Stimulated activated CD4-positive, alpha-beta T cell treated with anti-CD3 and anti-CD28 coated beads, TNF-alpha, amount 100 ng/mL, for 48 hours (primary cell): ENCODE results near the gene PEX26.
"Not testable (repeated sequence)": the region's sequence is repeated elsewhere in the genome, so short reads cannot be mapped to it uniquely, and the experiment has no call there.

Experiments used
- DNase-seq, 3 donors: peaks; one replicate each; pipeline ENCODE4 v3.0.0-alpha.2; 2020; ENCODE audit warnings: low read depth in 3 of 3

PEX26 gene

GRCh38 chr22:18071307-18071967 lies 6.4 kb upstream of the PEX26 start:
- not testable (repeated sequence) for DNase-seq

- DNase-seq: no peak
Measured at GRCh38 chr22:18071968-18072310, 5.9 kb upstream of the PEX26 start.

- DNase-seq: no peak
Measured at GRCh38 chr22:18073467-18073866, 4.3 kb upstream of the PEX26 start.

- not testable (repeated sequence) for DNase-seq
Measured at GRCh38 chr22:18073927-18074326, 3.9 kb upstream of the PEX26 start.

DNA sequence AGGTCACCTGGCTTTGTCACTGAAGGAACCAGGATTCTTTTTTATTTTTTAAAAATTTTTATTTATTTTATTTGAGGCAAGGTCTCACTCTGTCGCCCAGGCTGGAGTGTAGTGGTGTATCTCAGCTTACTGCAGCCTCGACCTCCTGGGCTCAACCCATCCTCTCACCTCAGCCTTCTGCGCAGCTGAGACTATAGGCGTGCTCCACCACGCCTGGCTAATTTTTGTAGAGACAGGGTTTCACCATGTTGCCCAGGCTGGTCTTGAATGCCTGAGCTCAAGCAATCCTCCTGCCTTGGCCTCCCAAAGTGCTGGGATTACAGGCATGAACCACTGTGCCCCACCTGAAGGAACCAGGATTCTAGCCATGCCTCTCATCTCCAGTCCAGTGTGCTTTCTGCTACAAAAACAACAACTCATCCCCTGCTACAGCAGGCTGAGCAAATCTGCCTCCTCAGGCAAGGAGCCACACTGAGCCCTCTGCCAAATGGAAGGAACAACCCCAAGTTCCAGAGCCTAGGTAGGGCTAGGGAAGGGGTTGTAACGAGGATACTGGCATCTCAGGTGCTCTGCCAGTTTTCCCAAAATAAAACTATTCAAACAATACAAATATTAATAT lies 2.6 kb upstream of the PEX26 start:
- no peak for DNase-seq

DNA sequence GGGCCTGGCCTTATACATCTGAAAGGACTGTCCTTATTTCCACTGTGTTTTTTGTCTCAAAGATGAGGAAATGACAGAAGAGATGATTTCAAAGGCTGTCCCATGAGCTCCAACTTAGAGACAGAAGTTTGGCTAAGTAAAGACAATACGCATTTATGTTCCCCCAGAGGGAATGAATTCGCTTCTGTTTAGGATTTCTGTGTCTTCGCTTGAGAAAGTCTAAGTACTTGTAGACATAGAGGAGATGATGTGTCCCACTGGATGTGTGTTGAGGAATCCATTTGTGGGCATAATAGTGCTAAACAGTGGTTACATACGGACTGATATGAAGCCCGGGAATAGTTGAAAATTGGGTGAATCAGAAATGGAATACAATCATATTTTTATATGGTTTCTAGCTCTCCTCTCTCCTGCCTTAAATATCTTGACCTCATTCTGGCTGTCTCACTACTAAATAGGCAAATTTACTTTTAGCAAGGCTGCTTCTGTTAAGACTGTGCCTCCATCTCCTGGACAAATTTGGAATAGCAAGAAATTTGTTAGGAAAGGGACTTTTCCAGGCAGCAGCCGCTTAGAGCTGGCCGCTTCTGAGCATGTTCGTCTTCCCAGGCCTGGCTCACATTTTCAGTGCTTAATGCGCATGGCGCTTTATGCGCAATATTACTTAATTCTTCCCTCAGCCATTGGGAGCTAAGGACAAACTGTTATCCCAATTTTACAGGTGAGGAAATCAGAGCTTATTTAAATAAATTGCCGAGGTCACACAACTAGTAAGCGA lies 1.9 kb upstream of the PEX26 start:
- no peak for DNase-seq

GRCh38 chr22:18077087-18077638 lies 627 bp upstream of the PEX26 start:
- no peak for DNase-seq

- DNase-seq: no peak
Measured at GRCh38 chr22:18078329-18079041, 695 bp downstream of the PEX26 start.

GRCh38 chr22:18079706-18080233 lies 2.0 kb downstream of the PEX26 start:
- no peak for DNase-seq

GRCh38 chr22:18081416-18081815 lies 3.6 kb downstream of the PEX26 start:
- DNase-seq: no peak

- no peak for DNase-seq
Measured at GRCh38 chr22:18082467-18082866, 4.7 kb downstream of the PEX26 start.

- no peak for DNase-seq
Measured at GRCh38 chr22:18083406-18083805, 5.6 kb downstream of the PEX26 start.

DNA sequence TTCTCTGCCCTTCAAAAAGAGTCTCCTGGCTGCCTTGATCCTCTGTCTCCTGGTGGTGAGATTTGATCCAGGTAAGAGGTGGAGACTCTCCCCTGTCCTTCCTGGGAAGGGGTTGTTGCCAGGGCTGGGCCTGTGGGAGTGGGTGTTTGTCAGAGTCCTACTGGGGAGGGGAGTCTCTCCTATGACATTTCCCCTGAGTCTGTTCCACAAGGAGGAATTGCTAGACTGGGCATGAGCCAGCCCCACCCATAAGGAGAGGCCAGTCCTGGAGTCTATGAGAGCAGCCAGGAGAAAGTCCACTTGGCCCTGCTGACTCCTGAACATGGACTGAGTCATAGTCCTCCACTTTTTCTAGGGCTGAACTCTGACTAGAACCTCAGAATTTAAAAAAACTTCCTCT lies 7.4 kb downstream of the PEX26 start:
- DNase-seq: no peak

DNA sequence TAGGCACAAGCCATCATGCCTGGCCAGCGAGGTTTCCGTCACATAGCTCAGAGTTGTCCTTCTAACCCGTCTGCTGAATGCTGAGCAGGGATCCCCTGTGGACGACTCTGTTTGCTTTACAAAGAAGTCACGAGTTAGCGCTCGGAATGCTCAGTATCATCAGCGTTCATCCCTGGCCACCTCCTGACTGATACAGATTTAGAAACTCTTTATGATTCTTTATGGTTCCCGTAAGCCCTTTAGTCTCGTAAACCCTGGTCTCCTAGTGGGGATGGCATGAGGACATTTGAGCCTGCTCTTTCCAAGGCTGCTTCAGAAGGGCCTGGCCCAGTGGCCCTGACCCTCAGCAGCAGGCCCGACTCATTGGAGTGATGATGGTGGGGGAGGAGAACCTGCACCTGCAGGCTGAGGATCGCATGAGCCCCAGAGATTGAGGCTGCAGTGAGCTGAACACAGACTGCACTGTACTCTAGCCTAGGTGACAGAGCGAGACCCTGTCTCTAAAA lies 9.6 kb downstream of the PEX26 start:
- no peak for DNase-seq

GRCh38 chr22:18088825-18089568 lies 11.2 kb downstream of the PEX26 start:
- DNase-seq: no peak

GRCh38 chr22:18090286-18090685 lies 12.5 kb downstream of the PEX26 start:
- DNase-seq: no peak

DNA sequence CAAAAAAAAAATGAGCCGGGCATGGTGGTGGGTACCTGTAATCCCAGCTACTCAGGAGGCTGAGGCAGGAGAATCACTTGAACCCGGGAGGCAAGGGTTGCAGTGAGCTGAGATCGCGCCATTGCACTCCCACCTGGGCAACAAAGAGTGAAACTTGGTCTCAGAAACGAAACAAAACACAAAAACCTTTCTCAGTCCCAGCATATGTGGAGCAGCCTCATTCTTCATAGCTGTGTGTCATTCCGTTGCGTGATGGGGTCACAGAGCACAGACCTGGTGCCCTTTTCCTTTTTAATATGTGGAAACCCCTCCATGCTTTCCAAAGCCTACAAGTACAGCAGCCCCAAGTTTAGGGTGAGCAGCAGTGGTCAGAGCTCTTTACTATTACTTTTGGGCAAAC lies 13.7 kb downstream of the PEX26 start:
- no peak for DNase-seq

DNA sequence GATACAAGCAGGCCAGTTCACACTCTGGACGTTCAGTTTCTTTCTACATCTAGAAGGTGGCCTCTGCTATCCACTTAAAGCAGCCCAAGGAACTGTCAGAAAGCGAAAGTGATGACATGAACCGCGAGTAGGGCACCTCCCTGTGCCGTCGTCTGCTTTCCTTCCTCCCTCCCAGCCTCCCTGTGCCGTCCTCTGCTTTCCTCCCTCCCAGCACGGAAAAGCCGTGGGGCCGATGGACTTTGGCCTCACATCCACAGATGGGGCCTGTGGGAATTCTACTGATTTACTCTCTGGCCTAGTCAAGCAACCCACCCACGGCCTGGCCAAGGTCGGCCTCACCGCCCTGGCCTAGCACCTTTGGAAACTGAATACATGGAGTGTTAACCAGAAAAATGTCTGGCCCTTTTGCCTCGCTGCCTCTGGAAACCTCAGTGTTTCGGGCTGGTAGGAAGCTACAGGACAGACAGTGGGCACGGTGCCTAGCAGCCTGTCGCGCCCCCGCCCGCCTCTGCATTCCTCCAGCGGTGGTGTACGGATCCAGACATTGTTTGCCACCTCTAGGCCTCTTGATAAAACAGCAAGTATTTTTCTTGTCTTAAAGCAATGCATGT lies 14.2 kb downstream of the PEX26 start:
- DNase-seq: no peak

DNA sequence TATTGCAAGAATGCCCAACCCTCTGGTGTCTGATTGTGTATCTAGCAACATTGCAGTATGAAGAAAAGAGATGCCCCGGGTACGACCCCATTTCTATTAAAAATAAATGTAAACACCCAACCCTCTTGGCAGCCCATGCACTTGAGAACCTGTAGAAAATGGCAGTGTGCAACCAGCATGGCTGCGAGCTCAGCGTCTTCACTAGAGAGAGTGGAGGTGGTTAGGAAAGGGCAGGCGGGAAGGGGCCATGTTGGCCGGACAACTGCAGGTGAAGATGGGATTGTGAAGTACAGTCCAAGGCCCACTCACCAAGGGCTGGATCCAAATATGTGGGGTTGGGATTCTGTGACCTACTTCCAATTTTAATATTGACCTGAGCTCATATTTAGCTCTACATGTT lies 15.9 kb downstream of the PEX26 start:
- DNase-seq: no peak

- no peak for DNase-seq
Measured at GRCh38 chr22:18095101-18095805, 17.5 kb downstream of the PEX26 start.
